ENCODE measurements around the gene ASB16. TPM values are rescaled to one million over a fixed set of nuclear protein-coding genes. Genes with fewer than 3 reads are reported as not detected.
A peak's percentile ranks its signal among the peaks of the same experiment; 100 is the strongest.

ASB16 gene
- total RNA-seq, 2 experiments from 2014 or later, result 0.14 TPM

- CTCF ChIA-PET, result interaction anchor here (1.2 to 5.4 kb wide), 3 partner anchors 8 to 126 kb away, joined by 4 to 38 read pairs (median 7); no protein-coding TSS in a partner anchor
- H3K4me3 Mint-ChIP-seq, result peak overlapping the region; percentile 28
- H3K27ac Mint-ChIP-seq, result no peak overlapping the region
- DNase-seq, result peak; percentile 87
- peak; percentile 43 for ATAC-seq
- peaks cover 44% of the 10 kb centered on the region for H3K4me1 Mint-ChIP-seq
- intact Hi-C loops (cut with DNase I, micrococcal nuclease), result loop anchor here in 1 of 2 experiments (2.0 to 10.0 kb wide), 3 partner anchors 148 to 843 kb away; partner anchors contain the start of genes EFTUD2, G6PC3 and NMT1
- POLR2A ChIA-PET, result interaction anchor here (0.6 to 1.2 kb wide), 2 partner anchors 12 to 106 kb away, joined by 3 to 5 read pairs; no protein-coding TSS in a partner anchor
- H3K36me3 Mint-ChIP-seq (ENCODE audit: low read depth), result peaks cover 35% of the 10 kb centered on the region
- no peaks in the 10 kb centered on the region for H3K27me3 Mint-ChIP-seq
- H3K9me3 Mint-ChIP-seq (ENCODE audit: low read depth), result no peaks in the 10 kb centered on the region
Observed at GRCh38 chr17:44219108-44219615, 48.7 kb downstream of the ASB16 start.

DNA sequence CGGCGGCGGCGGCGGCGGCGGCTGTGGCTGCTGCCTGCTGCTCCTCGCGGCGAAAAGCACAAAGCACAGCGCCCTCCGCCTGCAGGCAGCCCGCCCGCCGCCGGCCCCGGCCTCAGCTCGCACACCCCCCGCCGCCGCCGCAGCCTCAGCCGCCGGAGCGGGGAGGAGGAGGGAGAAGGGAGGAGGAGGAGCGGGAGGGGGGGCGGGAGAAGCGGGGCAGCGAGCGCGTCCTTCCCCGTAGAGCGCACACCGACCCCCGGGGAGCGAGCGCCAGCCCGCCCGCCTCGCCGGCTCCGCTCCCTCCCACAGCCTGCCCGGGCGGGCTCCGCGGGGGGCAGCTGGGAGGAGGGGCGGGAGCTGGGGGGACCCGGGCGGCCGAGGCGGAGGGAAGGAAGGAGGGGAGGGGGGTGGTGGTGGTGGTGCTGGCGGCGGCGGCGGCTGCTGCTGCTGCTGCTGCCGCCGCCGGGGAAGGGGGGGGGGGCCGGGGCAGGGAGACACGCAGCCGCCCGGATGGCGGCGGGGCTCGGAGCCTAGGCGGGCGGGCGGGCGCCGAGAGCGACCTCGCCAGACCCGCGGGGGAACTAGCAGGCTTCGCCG is 49.2 kb downstream of the ASB16 start, which contains the start of gene UBTF:
UBTF (minus strand) TSS at position 60 of the 597 bp plus-strand sequence. CDS start 1,446 bp downstream, outside the sequence.
- Mint-ChIP-seq H3K36me3 (ENCODE audit: low read depth) (peaks cover 30% of the 10 kb centered on the region), H3K4me1 (peaks cover 40% of the 10 kb centered on the region), H3K9me3 (ENCODE audit: low read depth) (no peaks in the 10 kb centered on the region), H3K27ac (peak within 1 kb of the TSS; percentile 94), H3K27me3 (no peaks in the 10 kb centered on the region), H3K4me3 (peak within 1 kb of the TSS; percentile 99)
- ChIA-PET CTCF (interaction anchor here (0.6 to 5.4 kb wide), 7 partner anchors 9 to 126 kb away, joined by 3 to 38 read pairs (median 6); no protein-coding TSS in a partner anchor), POLR2A (interaction anchor here (0.6 to 2.1 kb wide), 3 partner anchors 12 to 69 kb away, joined by 3 to 7 read pairs (median 3); partner anchors contain the start of gene TMUB2)
- intact Hi-C loops (cut with DNase I, micrococcal nuclease), result loop anchor here (1.0 to 10.0 kb wide), 6 partner anchors 105 to 1098 kb away; partner anchors contain the start of genes EFTUD2 (in 1 of the 2), G6PC3 (in 1 of the 2), GPATCH8 (in 1 of the 2) and MAP3K14 (in 1 of the 2)
- peak; percentile 6 for ATAC-seq
- peak; percentile 80 for DNase-seq

DNA sequence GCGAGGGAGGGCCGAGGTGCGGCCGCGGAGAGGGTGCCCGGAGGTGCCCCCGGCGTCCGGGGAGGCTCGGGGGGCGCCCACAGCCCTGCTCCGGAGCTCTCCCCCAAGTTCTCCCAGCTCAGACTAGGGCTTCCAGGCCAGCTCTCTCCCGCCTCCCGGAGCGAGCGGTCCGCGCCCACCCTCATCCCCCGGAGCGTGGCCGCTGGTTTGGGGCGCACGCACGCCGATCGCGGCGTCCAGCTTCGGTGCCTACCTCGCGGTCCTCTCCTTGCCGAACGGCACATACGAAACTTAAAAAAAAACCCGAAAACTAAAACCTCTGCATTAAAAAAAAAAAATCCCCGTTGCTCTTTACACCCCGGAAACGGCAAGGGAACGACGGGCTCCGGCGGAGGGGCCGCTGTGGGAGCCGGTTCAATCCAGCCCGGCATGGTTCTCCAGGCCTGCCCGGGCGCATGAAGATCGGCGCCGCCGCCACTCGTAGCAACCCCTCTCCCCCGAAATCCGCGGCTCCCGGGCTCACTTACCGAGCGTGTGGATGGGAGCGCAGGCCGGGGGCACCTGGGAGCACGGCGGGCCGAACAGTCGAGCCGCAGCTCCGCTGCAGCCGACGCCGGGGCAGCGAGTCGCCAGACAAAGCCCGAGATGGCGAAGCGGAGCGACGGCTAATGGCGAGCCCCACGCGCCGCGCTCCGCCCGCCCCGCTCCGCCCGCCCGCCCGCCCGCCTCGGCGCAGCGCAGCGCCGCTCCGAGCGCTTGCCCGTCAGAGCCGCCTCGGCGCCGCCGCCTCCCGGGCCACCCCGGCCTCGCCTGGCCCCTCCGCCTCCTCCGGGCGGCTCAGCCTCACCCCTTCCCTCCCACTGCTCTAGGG is 49.9 kb downstream of the ASB16 start:
- H3K27ac Mint-ChIP-seq, result peak overlapping the region; percentile 94
- intact Hi-C loops (cut with DNase I, micrococcal nuclease), result loop anchor here (1.0 to 5.0 kb wide), 4 partner anchors 88 to 1097 kb away; partner anchors contain the start of genes GPATCH8 (in 1 of the 2), MAP3K14 (in 1 of the 2), RUNDC3A (in 1 of the 2) and SLC25A39 (in 1 of the 2)
- H3K4me1 Mint-ChIP-seq, result peaks cover 33% of the 10 kb centered on the region
- peak overlapping the region; percentile 93 for H3K4me3 Mint-ChIP-seq
- peak; percentile 80 for DNase-seq
- H3K9me3 Mint-ChIP-seq (ENCODE audit: low read depth), result no peaks in the 10 kb centered on the region
- peak; percentile 16 for ATAC-seq
- POLR2A ChIA-PET, result interaction anchor here (0.6 to 2.8 kb wide), 5 partner anchors 11 to 318 kb away, joined by 3 to 12 read pairs (median 5); partner anchors contain the start of genes RUNDC3A and TMUB2
- no peaks in the 10 kb centered on the region for H3K27me3 Mint-ChIP-seq
- H3K36me3 Mint-ChIP-seq (ENCODE audit: low read depth), result peaks cover 23% of the 10 kb centered on the region
- CTCF ChIA-PET, result interaction anchor here (0.6 to 5.4 kb wide), 10 partner anchors 10 to 1698 kb away, joined by 3 to 38 read pairs (median 5); partner anchors contain the start of gene GRN

DNA sequence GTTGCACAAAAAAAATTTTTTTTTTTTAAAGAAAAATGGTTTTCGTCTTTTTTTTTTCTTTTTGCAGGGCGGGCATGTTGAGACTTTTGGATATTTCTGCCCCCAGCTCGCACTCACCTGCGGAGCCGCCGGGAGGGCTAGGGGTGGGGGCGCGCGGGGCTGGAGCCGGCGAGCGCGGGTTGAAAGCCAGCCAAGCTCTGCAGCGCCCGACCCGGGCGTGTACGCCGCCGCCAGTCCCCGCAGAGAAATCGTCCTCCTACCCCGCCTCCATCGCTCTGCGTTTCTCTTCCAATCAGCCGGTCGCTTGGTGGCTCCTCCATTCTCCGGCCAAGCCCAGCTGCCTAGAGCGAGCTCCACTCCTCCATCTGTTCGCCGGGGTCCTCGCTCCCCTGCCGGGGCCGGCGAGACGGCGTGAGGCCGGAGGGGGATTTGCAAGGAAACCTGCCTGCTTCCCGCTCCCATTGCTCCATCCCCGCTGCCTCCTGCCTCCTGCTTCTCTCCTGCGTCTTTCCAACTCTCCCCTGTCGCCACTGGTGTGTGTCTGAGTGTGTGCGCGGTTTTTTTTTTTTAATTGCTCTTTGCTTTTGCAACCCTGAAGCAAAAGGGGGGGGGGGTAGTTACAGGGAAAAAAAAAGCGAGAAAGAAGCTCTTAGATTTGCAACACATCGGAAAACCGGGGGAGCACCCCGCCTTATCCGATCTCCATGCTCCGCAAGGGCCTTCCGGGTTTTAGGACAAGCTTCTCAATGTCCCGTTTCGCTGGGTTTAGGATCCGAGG is 50.8 kb downstream of the ASB16 start:
- peaks cover 24% of the 10 kb centered on the region for H3K4me1 Mint-ChIP-seq
- intact Hi-C loops (cut with DNase I, micrococcal nuclease), result loop anchor here (1.0 to 5.0 kb wide), 3 partner anchors 87 to 1096 kb away; partner anchors contain the start of genes MAP3K14 (in 1 of the 2), RUNDC3A (in 1 of the 2) and SLC25A39 (in 1 of the 2)
- DNase-seq (peak; percentile 81), ATAC-seq (peak; percentile 21)
- no peaks in the 10 kb centered on the region for H3K9me3 Mint-ChIP-seq (ENCODE audit: low read depth)
- peak overlapping the region; percentile 93 for H3K4me3 Mint-ChIP-seq
- H3K36me3 Mint-ChIP-seq (ENCODE audit: low read depth), result peaks cover 14% of the 10 kb centered on the region
- CTCF ChIA-PET, result interaction anchor here (0.6 to 5.4 kb wide), 15 partner anchors 11 to 1699 kb away, joined by 3 to 38 read pairs (median 4); partner anchors contain the start of genes GRN and TMUB2
- no peaks in the 10 kb centered on the region for H3K27me3 Mint-ChIP-seq
- POLR2A ChIA-PET, result interaction anchor here (0.6 to 2.8 kb wide), 10 partner anchors 12 to 319 kb away, joined by 3 to 12 read pairs (median 4); partner anchors contain the start of genes ATXN7L3, RUNDC3A and TMUB2
- peak overlapping the region; percentile 92 for H3K27ac Mint-ChIP-seq

GRCh38 chr17:44221862-44222111 is 51.3 kb downstream of the ASB16 start:
- ChIA-PET POLR2A (interaction anchor here (0.6 to 2.8 kb wide), 9 partner anchors 12 to 233 kb away, joined by 3 to 12 read pairs (median 4); partner anchors contain the start of genes ATXN7L3, RUNDC3A and TMUB2), CTCF (interaction anchor here (0.6 to 5.4 kb wide), 12 partner anchors 11 to 278 kb away, joined by 3 to 38 read pairs (median 4); partner anchors contain the start of genes GRN and TMUB2)
- intact Hi-C loops (cut with DNase I, micrococcal nuclease), result loop anchor here (1.0 to 5.0 kb wide), 3 partner anchors 87 to 1096 kb away; partner anchors contain the start of genes MAP3K14 (in 1 of the 2), RUNDC3A (in 1 of the 2) and SLC25A39 (in 1 of the 2)
- ATAC-seq, result no peak
- Mint-ChIP-seq H3K4me3 (peak overlapping the region; percentile 93), H3K36me3 (ENCODE audit: low read depth) (peaks cover 9% of the 10 kb centered on the region), H3K9me3 (ENCODE audit: low read depth) (no peaks in the 10 kb centered on the region), H3K27ac (peak overlapping the region; percentile 92), H3K4me1 (peaks cover 19% of the 10 kb centered on the region), H3K27me3 (no peaks in the 10 kb centered on the region)
- DNase-seq, result no peak

DNA sequence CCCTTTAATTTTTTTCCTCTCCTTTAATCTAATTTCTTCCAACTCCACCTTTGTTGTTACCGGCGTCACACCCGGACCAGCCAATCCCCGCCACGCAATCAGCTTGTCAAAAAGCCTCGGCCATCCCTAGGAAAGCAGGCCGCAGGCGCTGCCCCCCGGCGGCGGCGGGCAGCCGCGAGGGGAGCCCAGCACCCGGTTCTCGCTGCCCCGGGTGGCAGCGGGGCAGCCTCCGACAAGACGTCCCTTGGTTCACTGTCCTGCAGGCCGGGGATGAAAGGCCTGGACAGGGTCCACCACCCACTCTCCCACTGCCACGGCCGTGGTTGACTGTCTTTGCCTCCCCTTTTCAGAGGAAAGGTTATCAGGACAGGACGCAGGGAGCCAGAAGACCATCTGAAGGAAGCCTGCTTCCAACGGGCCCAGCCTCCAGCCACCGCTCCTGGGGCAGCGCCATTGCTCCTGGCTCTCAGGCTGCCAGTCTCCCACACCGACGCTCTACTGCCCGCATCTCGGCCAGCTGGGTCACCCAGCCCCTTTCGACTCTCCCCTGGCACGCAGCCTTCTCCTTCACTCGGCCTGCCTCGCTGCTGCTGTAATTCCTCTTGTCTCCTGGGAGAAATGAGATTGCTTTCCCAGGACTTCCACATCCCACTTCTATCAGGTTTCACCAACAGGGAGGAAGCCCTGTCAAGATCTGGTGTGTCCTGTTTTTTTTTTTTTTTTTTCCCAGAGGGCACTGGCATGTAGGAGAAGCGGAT is 51.8 kb downstream of the ASB16 start:
- intact Hi-C loops (cut with DNase I, micrococcal nuclease), result loop anchor here in 1 of 2 experiments (5.0 kb wide), 1 partner anchor 1095 kb away; the partner anchor contains the start of gene MAP3K14
- POLR2A ChIA-PET, result interaction anchor here (0.6 to 2.8 kb wide), 7 partner anchors 13 to 234 kb away, joined by 3 to 12 read pairs (median 4); partner anchors contain the start of gene RUNDC3A
- CTCF ChIA-PET, result interaction anchor here (0.6 to 5.4 kb wide), 10 partner anchors 12 to 132 kb away, joined by 3 to 38 read pairs (median 5); partner anchors contain the start of genes GRN and TMUB2

DNA sequence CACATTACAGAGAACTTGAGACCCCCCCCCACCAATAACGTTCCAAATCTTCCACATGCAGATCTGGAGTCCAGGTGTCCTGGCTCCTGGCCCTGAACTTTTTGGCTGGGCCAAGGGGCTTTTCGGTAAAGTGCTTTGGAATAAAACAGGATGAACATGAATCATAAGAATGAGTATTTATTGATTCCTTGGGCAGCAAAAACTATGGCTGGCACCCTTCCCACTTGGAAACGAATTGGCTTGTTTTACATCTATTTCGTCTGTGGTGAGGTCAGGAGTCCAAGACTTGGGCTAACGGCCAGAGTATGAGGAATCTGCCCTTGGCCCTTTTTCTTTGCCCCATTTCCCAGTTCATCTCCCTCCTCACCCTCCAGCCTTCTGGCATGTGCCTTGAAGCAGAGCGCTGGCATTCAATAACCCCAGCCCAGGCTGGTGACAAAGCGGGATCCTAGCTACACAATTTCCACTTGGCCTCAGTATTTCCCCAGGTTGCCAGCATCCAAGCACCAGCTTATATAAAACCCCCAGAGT is 53.1 kb downstream of the ASB16 start:
- Mint-ChIP-seq H3K36me3 (ENCODE audit: low read depth) (no peaks in the 10 kb centered on the region), H3K9me3 (ENCODE audit: low read depth) (no peaks in the 10 kb centered on the region), H3K27me3 (no peaks in the 10 kb centered on the region), H3K27ac (no peak overlapping the region), H3K4me3 (no peak overlapping the region), H3K4me1 (peaks cover 11% of the 10 kb centered on the region)
- DNase-seq (no peak), ATAC-seq (no peak)
- ChIA-PET POLR2A (no interaction called here), CTCF (interaction anchor here (0.9 to 5.4 kb wide), 5 partner anchors 13 to 107 kb away, joined by 3 to 38 read pairs (median 3); no protein-coding TSS in a partner anchor)
- intact Hi-C loops (cut with DNase I, micrococcal nuclease), result loop anchor here in 1 of 2 experiments (5.0 kb wide), 1 partner anchor 1094 kb away; the partner anchor contains the start of gene MAP3K14

More for the DNA sequence above, 51.8 kb downstream of the ASB16 start:
- H3K4me1 Mint-ChIP-seq, result peaks cover 15% of the 10 kb centered on the region
- no peaks in the 10 kb centered on the region for H3K27me3 Mint-ChIP-seq
- H3K27ac Mint-ChIP-seq, result peak overlapping the region; percentile 92
- H3K4me3 Mint-ChIP-seq, result peak overlapping the region; percentile 93
- DNase-seq, result peak; percentile 71
- H3K36me3 Mint-ChIP-seq (ENCODE audit: low read depth), result peaks cover 5% of the 10 kb centered on the region
- ATAC-seq, result no peak
- no peaks in the 10 kb centered on the region for H3K9me3 Mint-ChIP-seq (ENCODE audit: low read depth)

All from activated CD4-positive, alpha-beta T cell treated with anti-CD3 and anti-CD28 coated beads for 36 hours (primary cell).